K562 (cell line): Measurements from ENCODE around the gene SLC25A14. TPM values are rescaled to one million over a fixed set of nuclear protein-coding genes. Genes with fewer than 3 reads are reported as not detected.

Experiments used
- ATAC-seq: fragments of 200-7000 bp; cut with Tn5 transposase; 3 replicates; pipeline ENCODE4 v1.9.1; 2020; ENCODE audit warnings: moderate library complexity
- BruUV-seq: library from RNA; stranded (reverse); fragments of 400-500 nt; replicated peaks from 2 replicates; lab custom pipeline; 2021; lab: Mats Ljungman, UMichigan
- CTCF ChIA-PET: fragments of 300-600 bp; formaldehyde crosslinking; extraction: SDS; loops from one replicate; lab custom pipeline; 2021; ENCODE audit warnings: low intra/inter-chr PET ratio; lab: Yijun Ruan, JAX
- POLR2A ChIA-PET: fragments of 300-600, 350-650 bp; sonication (Branson Sonifier 250); formaldehyde crosslinking; extraction: SDS; loops from one replicate; lab custom pipeline; 2021; ENCODE audit warnings: antibody characterized with exemption, inconsistent platforms; lab: Yijun Ruan, JAX
- DNase-seq, 4 experiments: peaks; one replicate each; pipeline versions ENCODE4 v3.0.0 to v3.0.0-alpha.2; 2011 to 2018; ENCODE audit warnings: low spot score in 3 of 4, mixed read lengths in 3 of 4; ENCODE audit errors: extremely low read depth in 1 of 4
- FAIRE-seq: peaks from 2 replicates; lab custom pipeline; 2011; peaks lifted over from hg19 to GRCh38; lab: Jason Lieb, UNC
- H2AFZ ChIP-seq: 2 replicates; pipeline ENCODE4 v1.6.0; 2011; ENCODE audit warnings: low read depth, low read length, control low read depth, inconsistent platforms
- H3K27ac ChIP-seq: fragments of 200-600 bp; 3 replicates; pipeline ENCODE4 v1.8.0; 2011; ENCODE audit warnings: low read depth, mild to moderate bottlenecking, control low read depth, inconsistent platforms, low read length, moderate library complexity, mixed read lengths; ENCODE audit errors: extremely low read depth
- H3K27me3 ChIP-seq, 2 experiments: fragments of 300-600 bp in 1 of 2; 2 replicates in 1 of 2; 3 replicates in 1 of 2; pipeline versions ENCODE4 v1.6.0 to v1.8.0; 2011; ENCODE audit warnings: inconsistent platforms in 2 of 2, low read length in 2 of 2, mild to moderate bottlenecking in 1 of 2, mixed read lengths in 1 of 2, moderate library complexity in 1 of 2; ENCODE audit not compliant: control insufficient read depth in 2 of 2, insufficient read depth in 2 of 2
- H3K36me3 ChIP-seq: fragments of 300-600 bp; 3 replicates; pipeline ENCODE4 v1.8.0; 2011; ENCODE audit warnings: mild to moderate bottlenecking, low read length, inconsistent platforms; ENCODE audit not compliant: control insufficient read depth, insufficient read depth
- H3K4me1 ChIP-seq, 2 experiments: fragments of 200-600 bp in 1 of 2; replicated peaks in 1 of 2; 2 replicates in 1 of 2; 3 replicates in 1 of 2; pipeline versions ENCODE4 v1.5.1 to v1.8.0; 2011; ENCODE audit warnings: inconsistent platforms in 2 of 2, low read length in 2 of 2, mild to moderate bottlenecking in 1 of 2, mixed read lengths in 1 of 2, moderate library complexity in 1 of 2; ENCODE audit not compliant: control insufficient read depth in 2 of 2, insufficient read depth in 2 of 2
- H3K4me2 ChIP-seq: 2 replicates; pipeline ENCODE4 v1.6.1; 2011; ENCODE audit warnings: low read length, control low read depth, inconsistent platforms, mixed read lengths; ENCODE audit not compliant: insufficient read depth
- H3K4me3 ChIP-seq: fragments of 200-600 bp; sonication (generic), shearing (Covaris generic); 2 replicates; pipeline ENCODE4 v1.5.1; 2016; ENCODE audit warnings: control low read depth, inconsistent platforms
- H3K79me2 ChIP-seq: fragments of 200-600 bp; 3 replicates; pipeline ENCODE4 v1.8.0; 2011; ENCODE audit warnings: low read length, inconsistent platforms; ENCODE audit not compliant: control insufficient read depth, insufficient read depth
- H3K9ac ChIP-seq, 2 experiments: 2 replicates each; pipeline versions ENCODE4 v1.6.0 to v1.6.1; 2011; ENCODE audit warnings: low read depth in 2 of 2, low read length in 2 of 2, control low read depth in 1 of 2, inconsistent platforms in 1 of 2, mild to moderate bottlenecking in 1 of 2, mixed read lengths in 1 of 2; ENCODE audit not compliant: insufficient read depth in 1 of 2
- H3K9me1 ChIP-seq: one replicate; pipeline ENCODE4 v1.6.0; 2011; ENCODE audit warnings: inconsistent platforms, mild to moderate bottlenecking, low read length, moderate library complexity; ENCODE audit not compliant: control insufficient read depth, insufficient read depth
- H3K9me3 ChIP-seq: replicated peaks from 2 replicates; pipeline ENCODE4 v1.5.1; 2011; ENCODE audit warnings: low read depth, low read length, inconsistent platforms; ENCODE audit not compliant: control insufficient read depth, insufficient read depth
- H4K20me1 ChIP-seq: replicated peaks from 2 replicates; pipeline ENCODE4 v1.6.1; 2011; ENCODE audit warnings: low read length, inconsistent platforms, mixed read lengths; ENCODE audit not compliant: control insufficient read depth, insufficient read depth
- CBX8 ChIP-seq: fragments of 200-600 bp; sonication (generic); IDR thresholded peaks from 2 replicates; pipeline ENCODE4 v1.6.1; 2012; ENCODE audit warnings: borderline replicate concordance, mixed run types, low read depth, mild to moderate bottlenecking, moderate library complexity, mixed read lengths, low read length, control low read depth, inconsistent platforms; ENCODE audit not compliant: poor library complexity, severe bottlenecking; ENCODE audit errors: extremely low read depth
- ESRRA ChIP-seq: fragments of 450-650 bp; IDR thresholded peaks from 2 replicates; pipeline ENCODE4 v1.6.1; 2014; ENCODE audit warnings: low read depth, mild to moderate bottlenecking, moderate library complexity, borderline replicate concordance
- FOXJ2 ChIP-seq: fragments of 200-800 bp; sonication (Bioruptor generic); IDR thresholded peaks from 2 replicates; pipeline ENCODE4 v1.6.1; 2016; ENCODE audit warnings: missing genetic modification characterization, missing compliant biosample characterization
- ZKSCAN1 ChIP-seq: fragments of 150-350 bp; IDR thresholded peaks from 2 replicates; pipeline ENCODE4 v1.6.1; 2016; ENCODE audit warnings: low read depth, low read length
- WGBS: fragments of 100-300 bp; shearing (Covaris generic); methylation state at CpG from one replicate; pipeline ENCODE4 v1.1.6; 2016; ENCODE audit warnings: low coverage, mixed read lengths; ENCODE audit not compliant: insufficient coverage; ENCODE audit errors: missing lambda C conversion rate; 5-methylcytosine and 5-hydroxymethylcytosine counted together
- in situ Hi-C: fragments of 300-500 bp; cut with MboI; formaldehyde crosslinking; loops from 4 replicates; pipeline ENCODE4 v1.15.0; 2018; ENCODE audit warnings: inconsistent platforms, mixed read lengths
- intact Hi-C: fragments of 100-400 bp; cut with micrococcal nuclease; formaldehyde crosslinking; loops from 2 replicates; pipeline ENCODE4 v1.14.2; 2022
- polyA plus RNA-seq, 8 experiments: library from polyadenylated mRNA; depleted of rRNA in 4 of 8; stranded (reverse) in 5 of 8; unstranded in 3 of 8; fragments of >200 nt; fragmentation: Nextera tagmentation in 2 of 8; fragmentation: Illumina TruSeq in 1 of 8; extraction: Ambion mirVana in 2 of 8; extraction: Trizol in 1 of 8; gene quantifications; 2 replicates each; pipeline versions ENCODE4 v1.2.1 to v1.2.3, GENCODE V29; 2011 to 2014; ENCODE audit warnings: inconsistent platforms in 1 of 8, missing spikeins in 1 of 8
- total RNA-seq, 7 experiments: library from RNA; depleted of rRNA in 6 of 7; stranded (reverse); fragments of >200 nt in 6 of 7; fragmentation: Illumina TruSeq in 2 of 7; extraction: Trizol in 2 of 7; gene quantifications; 2 replicates each; pipeline versions ENCODE4 v1.2.1 to v1.2.3, GENCODE V29; 2011 to 2021; ENCODE audit warnings: low replicate concordance in 1 of 7
- TF ChIP-seq, protein P1 (sequence below): fragments of 450-650 bp; formaldehyde crosslinking; IDR thresholded peaks from 2 replicates; pipeline ENCODE4 v1.4.0; 2020; ENCODE audit warnings: mild to moderate bottlenecking, moderate library complexity

SLC25A14 gene
- total and polyA plus RNA-seq, 9 of the 15 experiments (the other 6 are each of a cell fraction or from before 2014, with no cell fraction given), result 9.5 to 33.3 (median 15.8) TPM

GRCh38 chrX:130418740-130419139 is 79.0 kb downstream of the SLC25A14 start:
- Histone ChIP-seq H3K9me1 (no peaks in the 10 kb centered on the region), H3K79me2 (no peaks in the 10 kb centered on the region), H3K36me3 (peaks cover 13% of the 10 kb centered on the region; the same call in 1 of the 3 replicates), H3K4me1 (peaks cover 4 to 37% of the 10 kb centered on the region in 2 experiments; a peak in 3 of 5 replicates), H3K9ac (0 out of 4 replicates have a peak overlapping the region, but pooled peaks of 1 of the 2 experiments have one; percentile 20), H3K27me3 (no peaks in the 10 kb centered on the region), H3K4me3 (no peak overlapping the region), H4K20me1 (no peaks in the 10 kb centered on the region), H2AFZ (peak overlapping the region; percentile 79), H3K4me2 (no peak overlapping the region), H3K27ac (peak overlapping the region; percentile 75; the same call in 1 of the 3 replicates), H3K9me3 (no peaks in the 10 kb centered on the region)
- in situ Hi-C loops, result no loop called here
- intact Hi-C loops, result no loop called here
- CTCF ChIA-PET, result no interaction called here
- DNase-seq (no peak), FAIRE-seq (no peak), ATAC-seq (no peak; the same call in 2 of the 3 replicates)
- no TSS peak for BruUV-seq
- WGBS, result 79% methylated on average over 4 of the region's 4 CpGs
- POLR2A ChIA-PET, result interaction anchor here (0.7 kb wide), 1 partner anchor 157 kb away, joined by 3 read pairs; no protein-coding TSS in a partner anchor
- TF ChIP-seq, protein P1, sequence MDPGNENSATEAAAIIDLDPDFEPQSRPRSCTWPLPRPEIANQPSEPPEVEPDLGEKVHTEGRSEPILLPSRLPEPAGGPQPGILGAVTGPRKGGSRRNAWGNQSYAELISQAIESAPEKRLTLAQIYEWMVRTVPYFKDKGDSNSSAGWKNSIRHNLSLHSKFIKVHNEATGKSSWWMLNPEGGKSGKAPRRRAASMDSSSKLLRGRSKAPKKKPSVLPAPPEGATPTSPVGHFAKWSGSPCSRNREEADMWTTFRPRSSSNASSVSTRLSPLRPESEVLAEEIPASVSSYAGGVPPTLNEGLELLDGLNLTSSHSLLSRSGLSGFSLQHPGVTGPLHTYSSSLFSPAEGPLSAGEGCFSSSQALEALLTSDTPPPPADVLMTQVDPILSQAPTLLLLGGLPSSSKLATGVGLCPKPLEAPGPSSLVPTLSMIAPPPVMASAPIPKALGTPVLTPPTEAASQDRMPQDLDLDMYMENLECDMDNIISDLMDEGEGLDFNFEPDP (CRISPR knock-in tag), result no peak
- no peak for TF ChIP-seq ESRRA
- no peak for TF ChIP-seq FOXJ2 (tag)
- no peak for TF ChIP-seq CBX8
- 0 out of 2 replicates have a peak, but pooled peaks have one; percentile 15 for TF ChIP-seq ZKSCAN1
